Measurements from ENCODE around the gene ITPR2. TPM values are rescaled to one million over a fixed set of nuclear protein-coding genes. Genes with fewer than 3 reads are reported as not detected.
A peak's percentile ranks its signal among the peaks of the same experiment; 100 is the strongest.

ITPR2 gene
- total RNA-seq, 1 experiment from 2014 or later = 4.0 TPM

DNA sequence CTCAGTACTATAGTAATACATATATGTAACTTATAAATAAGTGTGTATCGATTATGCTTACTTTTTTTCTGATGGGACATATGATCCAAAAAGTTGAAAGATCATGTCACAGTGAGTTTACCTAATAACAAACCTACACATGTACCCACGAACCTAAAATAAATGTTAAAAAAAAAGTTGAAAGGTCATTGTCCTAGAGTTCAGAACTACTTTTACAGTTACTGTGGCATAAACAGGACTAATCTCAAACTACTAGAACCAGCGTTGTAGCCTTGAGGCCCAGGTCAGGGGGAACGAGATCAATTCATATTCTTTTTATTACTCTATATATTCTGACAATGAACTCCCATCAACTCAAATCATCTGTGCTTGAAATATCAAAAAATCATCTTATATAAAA, 81.8 kb downstream of the ITPR2 start:
- DNase-seq (no peak), ATAC-seq (no peak)
- intact Hi-C loops (cut with micrococcal nuclease) = no loop called here
- Histone ChIP-seq H3K9me3 (ENCODE audit: low read length) (0 out of 2 replicates have a peak, but pooled peaks cover 4% of the 10 kb centered on the region), H3F3A (ENCODE audit: low read length, unreplicated experiment) (no peaks in the 10 kb centered on the region), H3K27me3 (ENCODE audit: low read length) (no peaks in the 10 kb centered on the region), H3K36me3 (ENCODE audit: low read depth, low read length) (no peaks in the 10 kb centered on the region), H2AFZ (ENCODE audit: low read length) (no peak overlapping the region), H4K20me1 (ENCODE audit: low read length) (no peaks in the 10 kb centered on the region), H3K9ac (ENCODE audit: low read length) (no peak overlapping the region), H3K27ac (ENCODE audit: low read length) (no peak overlapping the region), H3K4me3 (ENCODE audit: low read length) (no peak overlapping the region), H3K4me1 (ENCODE audit: insufficient read depth, low read length) (peaks cover 23% of the 10 kb centered on the region), H3K9me2 (replicated peaks; ENCODE audit: low read length) (no peaks in the 10 kb centered on the region), H3K79me2 (ENCODE audit: low read length) (no peaks in the 10 kb centered on the region), H3K4me2 (ENCODE audit: low read length) (no peak overlapping the region)
- no TSS peak for BruUV-seq (replicated peaks)
- ChIA-PET CTCF (interaction anchor here (0.6 kb wide), 1 partner anchor 64 kb away, joined by 3 read pairs; no protein-coding TSS in a partner anchor), POLR2A (ENCODE audit: unreplicated experiment) (no interaction called here)
- TF ChIP-seq, protein P1, sequence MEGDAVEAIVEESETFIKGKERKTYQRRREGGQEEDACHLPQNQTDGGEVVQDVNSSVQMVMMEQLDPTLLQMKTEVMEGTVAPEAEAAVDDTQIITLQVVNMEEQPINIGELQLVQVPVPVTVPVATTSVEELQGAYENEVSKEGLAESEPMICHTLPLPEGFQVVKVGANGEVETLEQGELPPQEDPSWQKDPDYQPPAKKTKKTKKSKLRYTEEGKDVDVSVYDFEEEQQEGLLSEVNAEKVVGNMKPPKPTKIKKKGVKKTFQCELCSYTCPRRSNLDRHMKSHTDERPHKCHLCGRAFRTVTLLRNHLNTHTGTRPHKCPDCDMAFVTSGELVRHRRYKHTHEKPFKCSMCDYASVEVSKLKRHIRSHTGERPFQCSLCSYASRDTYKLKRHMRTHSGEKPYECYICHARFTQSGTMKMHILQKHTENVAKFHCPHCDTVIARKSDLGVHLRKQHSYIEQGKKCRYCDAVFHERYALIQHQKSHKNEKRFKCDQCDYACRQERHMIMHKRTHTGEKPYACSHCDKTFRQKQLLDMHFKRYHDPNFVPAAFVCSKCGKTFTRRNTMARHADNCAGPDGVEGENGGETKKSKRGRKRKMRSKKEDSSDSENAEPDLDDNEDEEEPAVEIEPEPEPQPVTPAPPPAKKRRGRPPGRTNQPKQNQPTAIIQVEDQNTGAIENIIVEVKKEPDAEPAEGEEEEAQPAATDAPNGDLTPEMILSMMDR (conservative IDR thresholded peaks at IDR 0.05; ENCODE audit: low read depth, low read length) = no peak
- TF ChIP-seq EZH2 (IDR thresholded peaks at IDR 0.05; ENCODE audit: low read length, unreplicated experiment) (no peak), EZH2phosphoT487 (IDR thresholded peaks at IDR 0.05; ENCODE audit: borderline replicate concordance, low read length) (no peak)

DNA sequence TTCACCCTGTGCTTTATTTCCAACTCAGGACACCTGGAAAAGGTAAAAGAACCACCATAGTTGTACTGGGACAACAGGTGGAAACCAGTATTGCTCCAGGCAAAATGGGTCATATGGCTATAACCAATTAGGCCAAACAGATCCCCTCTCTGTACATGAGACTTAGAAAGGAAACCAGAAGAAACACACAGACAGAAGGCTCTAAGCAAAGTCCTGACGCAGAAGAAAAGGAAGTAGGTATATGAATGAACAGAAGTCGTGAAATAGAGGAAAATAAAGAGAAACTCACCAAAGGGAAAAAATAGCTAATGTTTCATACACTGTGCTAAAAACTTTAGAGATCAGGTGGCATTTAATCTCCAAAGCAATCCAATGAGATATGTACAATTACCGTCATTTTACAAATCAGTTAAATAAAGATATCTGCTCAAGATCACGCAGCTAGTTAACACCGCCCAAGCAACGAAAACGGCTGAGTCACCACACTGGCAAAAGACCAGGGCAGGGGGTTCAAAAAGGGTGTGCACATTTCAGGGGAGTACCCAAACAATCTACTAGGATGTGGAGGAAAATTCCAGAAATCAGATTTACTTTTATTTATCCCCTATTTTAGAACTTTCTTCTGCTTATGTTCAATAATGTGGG, 82.3 kb downstream of the ITPR2 start:
- intact Hi-C loops (cut with micrococcal nuclease) = no loop called here
- Histone ChIP-seq H3K4me3 (ENCODE audit: low read length) (no peak overlapping the region), H3K4me1 (ENCODE audit: insufficient read depth, low read length) (peaks cover 24% of the 10 kb centered on the region), H3F3A (ENCODE audit: low read length, unreplicated experiment) (no peaks in the 10 kb centered on the region), H3K27me3 (ENCODE audit: low read length) (no peaks in the 10 kb centered on the region), H2AFZ (ENCODE audit: low read length) (no peak overlapping the region), H4K20me1 (ENCODE audit: low read length) (no peaks in the 10 kb centered on the region), H3K36me3 (ENCODE audit: low read depth, low read length) (no peaks in the 10 kb centered on the region), H3K4me2 (ENCODE audit: low read length) (no peak overlapping the region), H3K9me2 (replicated peaks; ENCODE audit: low read length) (no peaks in the 10 kb centered on the region), H3K9me3 (ENCODE audit: low read length) (0 out of 2 replicates have a peak, but pooled peaks cover 3% of the 10 kb centered on the region), H3K27ac (ENCODE audit: low read length) (no peak overlapping the region), H3K9ac (ENCODE audit: low read length) (no peak overlapping the region), H3K79me2 (ENCODE audit: low read length) (no peaks in the 10 kb centered on the region)
- TF ChIP-seq, protein P1 (conservative IDR thresholded peaks at IDR 0.05; ENCODE audit: low read depth, low read length) = no peak
- no peak for TF ChIP-seq EZH2 (IDR thresholded peaks at IDR 0.05; ENCODE audit: low read length, unreplicated experiment)
- no peak for TF ChIP-seq EZH2phosphoT487 (IDR thresholded peaks at IDR 0.05; ENCODE audit: borderline replicate concordance, low read length)
- ATAC-seq (no peak), DNase-seq (no peak)
- POLR2A ChIA-PET (ENCODE audit: unreplicated experiment) = no interaction called here
- CTCF ChIA-PET = interaction anchor here (0.6 kb wide), 1 partner anchor 64 kb away, joined by 3 read pairs; no protein-coding TSS in a partner anchor
- BruUV-seq (replicated peaks) = no TSS peak

DNA sequence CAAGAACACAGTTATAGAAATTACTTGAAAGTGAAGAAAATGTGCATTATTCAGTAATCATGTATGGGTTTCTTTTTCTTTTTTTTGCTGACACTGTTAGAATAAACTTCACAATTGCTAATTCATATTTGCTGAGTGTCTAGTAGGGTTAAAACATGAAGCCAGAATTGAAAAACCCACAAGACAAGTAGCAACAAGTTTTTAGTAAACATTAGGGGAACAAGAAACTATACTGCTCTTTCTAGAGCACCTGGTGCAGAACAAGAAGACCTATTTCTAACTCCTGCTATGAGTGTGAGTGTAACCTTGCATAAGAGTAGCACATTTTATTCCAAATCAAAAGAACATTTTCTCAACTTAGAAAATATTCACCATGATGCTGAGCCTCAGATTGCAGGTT, 83.2 kb downstream of the ITPR2 start:
- Histone ChIP-seq H3F3A (ENCODE audit: low read length, unreplicated experiment) (no peaks in the 10 kb centered on the region), H3K79me2 (ENCODE audit: low read length) (no peaks in the 10 kb centered on the region), H3K9ac (ENCODE audit: low read length) (no peak overlapping the region), H3K4me2 (ENCODE audit: low read length) (peak overlapping the region; percentile 18; the same call in 1 of the 2 replicates), H3K9me2 (replicated peaks; ENCODE audit: low read length) (no peaks in the 10 kb centered on the region), H3K27ac (ENCODE audit: low read length) (no peak overlapping the region), H4K20me1 (ENCODE audit: low read length) (no peaks in the 10 kb centered on the region), H2AFZ (ENCODE audit: low read length) (no peak overlapping the region), H3K9me3 (ENCODE audit: low read length) (no peaks in the 10 kb centered on the region), H3K27me3 (ENCODE audit: low read length) (no peaks in the 10 kb centered on the region), H3K4me3 (ENCODE audit: low read length) (no peak overlapping the region), H3K36me3 (ENCODE audit: low read depth, low read length) (no peaks in the 10 kb centered on the region), H3K4me1 (ENCODE audit: insufficient read depth, low read length) (peaks cover 24% of the 10 kb centered on the region)
- ChIA-PET POLR2A (ENCODE audit: unreplicated experiment) (no interaction called here), CTCF (no interaction called here)
- no peak for ATAC-seq
- no peak for DNase-seq
- intact Hi-C loops (cut with micrococcal nuclease) = loop anchor here (5.0 kb wide), 1 partner anchor 73 kb away; no protein-coding TSS in a partner anchor
- no TSS peak for BruUV-seq (replicated peaks)
- no peak for TF ChIP-seq EZH2phosphoT487 (IDR thresholded peaks at IDR 0.05; ENCODE audit: borderline replicate concordance, low read length)
- TF ChIP-seq, protein P1 (conservative IDR thresholded peaks at IDR 0.05; ENCODE audit: low read depth, low read length) = no peak
- TF ChIP-seq EZH2 (IDR thresholded peaks at IDR 0.05; ENCODE audit: low read length, unreplicated experiment) = no peak

Measured in PC-3 (cell line).